Activated CD4-positive, alpha-beta T cell treated with anti-CD3 and anti-CD28 coated beads for 48 hours (primary cell): ENCODE measurements around the gene TDP2.
"Not testable (repeated sequence)": the region's sequence is repeated elsewhere in the genome, so short reads cannot be mapped to it uniquely, and the experiment has no call there.

Experiments used
- DNase-seq: peaks from one replicate; pipeline ENCODE4 v3.0.0-alpha.2; 2020

The TDP2 gene

GRCh38 chr6:24644377-24644776, 22.3 kb downstream of the TDP2 start:
- no peak for DNase-seq

GRCh38 chr6:24643920-24644319, 22.8 kb downstream of the TDP2 start:
- DNase-seq = no peak

- no peak for DNase-seq
These were observed 24.6 kb downstream of the TDP2 start for GRCh38 chr6:24642061-24642460.

GRCh38 chr6:24640631-24641030, 26.1 kb downstream of the TDP2 start:
- not testable (repeated sequence) for DNase-seq

GRCh38 chr6:24640166-24640565, 26.5 kb downstream of the TDP2 start:
- DNase-seq = no peak

GRCh38 chr6:24636681-24637080, 30.0 kb downstream of the TDP2 start:
- DNase-seq = no peak

GRCh38 chr6:24632573-24632972, 34.1 kb downstream of the TDP2 start:
- no peak for DNase-seq

GRCh38 chr6:24631671-24632070, 35.0 kb downstream of the TDP2 start:
- no peak for DNase-seq

GRCh38 chr6:24630856-24631505, 35.7 kb downstream of the TDP2 start:
- DNase-seq = no peak

GRCh38 chr6:24621626-24622289, 44.9 kb downstream of the TDP2 start:
- no peak for DNase-seq

- DNase-seq = no peak
These were observed 46.1 kb downstream of the TDP2 start for GRCh38 chr6:24620637-24621036.

- no peak for DNase-seq
These were observed 47.0 kb downstream of the TDP2 start for GRCh38 chr6:24619661-24620060.

- no peak for DNase-seq
These were observed 52.1 kb downstream of the TDP2 start for GRCh38 chr6:24614648-24615047.

GRCh38 chr6:24614043-24614420, 52.7 kb downstream of the TDP2 start:
- DNase-seq = no peak

- no peak for DNase-seq
These were observed 53.2 kb downstream of the TDP2 start for GRCh38 chr6:24613361-24614042.

- DNase-seq = no peak
These were observed 56.0 kb downstream of the TDP2 start for GRCh38 chr6:24610672-24611071.

- no peak for DNase-seq
These were observed 59.2 kb downstream of the TDP2 start for GRCh38 chr6:24607310-24608105.

GRCh38 chr6:24606200-24606930, 60.3 kb downstream of the TDP2 start:
- DNase-seq = no peak

GRCh38 chr6:24603241-24603640, 63.5 kb downstream of the TDP2 start:
- no peak for DNase-seq

- DNase-seq = peak; percentile 31
These were observed 65.8 kb downstream of the TDP2 start for GRCh38 chr6:24600903-24601302.
